ENCODE measurements around the gene TSPEAR.

TSPEAR gene

GRCh38 chr21:44741921-44742320 is 30.5 kb upstream of the TSPEAR start:
- DNase-seq, result no peak

GRCh38 chr21:44740742-44741141 is 29.4 kb upstream of the TSPEAR start:
- no peak for DNase-seq

DNA sequence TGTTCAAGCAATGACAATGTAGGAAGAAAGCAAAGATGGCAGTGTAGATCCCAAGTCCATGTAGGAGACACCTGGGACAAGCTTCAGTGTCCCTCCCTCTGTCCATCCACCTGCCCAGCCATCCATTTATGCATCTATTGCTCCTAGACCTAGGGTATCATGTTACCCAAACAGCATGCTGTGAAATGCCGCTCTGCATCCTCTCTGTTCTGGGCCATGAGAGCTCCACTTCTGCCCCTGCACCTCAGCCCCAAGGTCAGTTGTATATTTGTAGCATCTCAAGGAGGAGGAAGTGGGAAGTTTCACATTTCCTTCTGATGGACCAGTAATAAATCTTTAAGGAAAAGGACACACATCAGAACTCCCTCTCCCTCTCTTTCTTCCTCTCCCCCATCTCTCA is 27.9 kb upstream of the TSPEAR start:
- DNase-seq, result no peak

- no peak for DNase-seq
These were observed 27.2 kb upstream of the TSPEAR start for GRCh38 chr21:44738621-44739020.

- DNase-seq, result peak; percentile 49
These were observed 26.5 kb upstream of the TSPEAR start for GRCh38 chr21:44737706-44738354.

DNA sequence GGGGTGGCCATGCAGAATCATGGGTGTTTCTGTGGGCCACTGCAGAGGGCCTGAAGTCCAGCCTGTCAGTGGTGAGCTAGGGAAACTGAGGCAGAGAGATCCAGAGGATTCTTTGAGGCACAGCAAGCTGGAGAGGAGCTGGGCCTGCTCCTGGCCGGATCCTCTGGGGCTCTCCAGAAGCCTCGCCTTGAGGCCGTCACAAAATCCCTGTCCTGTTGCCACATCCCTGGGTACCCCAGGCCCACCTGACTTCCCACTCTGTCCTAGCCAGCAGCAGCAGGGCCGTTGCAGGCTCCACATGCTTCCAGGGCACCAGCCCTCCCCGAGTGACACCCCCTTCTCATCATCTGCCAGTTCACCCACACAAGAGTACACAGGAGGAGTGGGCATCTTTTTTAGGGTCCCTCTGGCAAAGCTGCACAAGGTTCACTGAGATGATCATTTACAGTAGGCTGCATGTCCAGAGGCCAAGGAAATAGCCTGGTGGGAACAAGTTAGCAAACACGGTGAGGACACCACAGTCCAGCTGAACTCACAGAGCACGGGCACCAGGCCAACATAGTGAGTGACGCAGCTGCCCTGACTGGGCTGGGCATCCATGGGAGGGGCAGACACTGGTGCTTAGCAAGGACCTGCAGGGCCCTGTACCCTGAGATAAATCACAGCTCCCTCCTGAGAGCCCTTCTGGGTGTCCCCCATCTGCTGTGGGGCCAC is 25.1 kb upstream of the TSPEAR start:
- no peak for DNase-seq

DNA sequence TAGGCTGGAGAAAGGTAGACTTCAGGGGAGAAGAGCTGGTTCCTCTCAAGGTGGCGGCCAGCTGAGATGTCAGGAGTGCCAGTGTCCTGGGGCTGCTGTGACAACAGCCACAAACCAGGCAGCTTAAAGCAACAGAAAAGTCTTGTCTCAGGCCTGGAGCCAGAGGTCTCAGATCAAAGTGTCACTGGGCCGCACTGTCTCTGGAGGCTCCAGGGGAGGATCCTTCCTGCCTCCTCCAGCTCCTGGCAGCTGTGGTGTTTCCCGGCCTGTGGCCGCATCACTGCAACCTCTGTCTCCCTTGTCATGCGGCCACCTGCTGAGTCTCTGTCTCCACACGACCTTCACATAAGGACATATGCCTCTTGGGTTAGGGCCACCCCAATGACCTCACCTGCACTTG is 24.4 kb upstream of the TSPEAR start:
- DNase-seq, result no peak

GRCh38 chr21:44734841-44735240 is 23.5 kb upstream of the TSPEAR start:
- no peak for DNase-seq

GRCh38 chr21:44734026-44734745 is 22.8 kb upstream of the TSPEAR start:
- DNase-seq, result no peak

GRCh38 chr21:44732956-44733355 is 21.6 kb upstream of the TSPEAR start:
- no peak for DNase-seq

GRCh38 chr21:44732263-44732662 is 20.9 kb upstream of the TSPEAR start:
- DNase-seq, result no peak

GRCh38 chr21:44730951-44731579 is 19.7 kb upstream of the TSPEAR start:
- DNase-seq, result no peak

DNA sequence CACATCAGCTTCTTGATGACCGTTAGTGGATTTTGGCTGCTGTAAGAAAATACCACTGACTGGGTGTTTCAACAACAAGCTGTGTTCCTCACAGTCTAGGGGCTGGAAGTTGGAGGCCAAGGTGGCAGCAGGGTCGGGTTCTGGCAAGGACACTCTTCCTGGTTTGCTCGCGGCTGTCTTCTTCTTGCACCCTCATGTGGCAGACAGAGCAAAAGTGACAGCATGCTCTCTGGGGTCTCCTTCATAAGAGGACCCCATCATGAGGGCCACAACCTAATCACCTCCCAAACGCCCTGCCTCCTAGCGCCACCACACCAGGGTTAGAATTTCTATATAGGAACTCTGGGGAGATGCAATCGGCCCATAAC is 18.6 kb upstream of the TSPEAR start:
- no peak for DNase-seq

- DNase-seq, result no peak
These were observed 18.1 kb upstream of the TSPEAR start for GRCh38 chr21:44729336-44730027.

DNA sequence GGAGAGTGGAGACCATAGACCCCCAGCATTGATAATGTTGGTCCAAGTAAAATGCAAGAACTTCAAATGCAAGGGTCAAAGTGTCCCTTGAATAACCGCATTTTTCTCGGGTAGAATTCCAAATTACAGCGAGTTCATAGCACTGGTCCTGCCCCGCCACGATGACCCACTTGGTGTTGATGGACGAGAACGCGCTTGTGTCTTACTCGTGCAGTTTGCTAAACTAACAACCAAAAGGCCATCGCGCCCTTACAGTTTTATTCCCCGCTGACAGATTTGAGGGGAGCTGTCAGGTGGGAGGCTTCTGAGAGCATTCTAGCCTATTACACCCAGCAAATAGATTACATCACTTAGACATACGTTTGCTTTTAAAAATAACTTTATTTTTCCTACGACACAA is 17.3 kb upstream of the TSPEAR start:
- no peak for DNase-seq

DNA sequence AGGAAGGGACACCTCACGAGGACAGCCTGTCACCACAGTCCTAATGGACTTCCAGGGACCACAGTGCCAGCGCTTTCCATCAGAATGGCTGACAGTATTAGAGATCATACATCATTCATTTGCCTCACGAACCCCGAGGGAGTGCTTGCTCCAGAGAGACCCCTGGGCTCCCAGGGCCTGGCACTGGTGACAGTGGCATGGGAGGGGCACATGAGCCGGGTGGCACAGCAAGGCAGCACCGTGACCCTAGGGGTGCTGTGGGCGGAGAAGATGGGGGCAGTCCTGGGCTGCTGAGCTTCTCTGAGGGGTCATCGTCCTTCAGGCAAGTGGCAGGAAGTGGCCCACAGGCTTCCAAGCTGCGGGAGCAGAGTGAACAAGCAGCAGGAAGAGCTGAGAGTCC is 16.4 kb upstream of the TSPEAR start:
- DNase-seq, result no peak

DNA sequence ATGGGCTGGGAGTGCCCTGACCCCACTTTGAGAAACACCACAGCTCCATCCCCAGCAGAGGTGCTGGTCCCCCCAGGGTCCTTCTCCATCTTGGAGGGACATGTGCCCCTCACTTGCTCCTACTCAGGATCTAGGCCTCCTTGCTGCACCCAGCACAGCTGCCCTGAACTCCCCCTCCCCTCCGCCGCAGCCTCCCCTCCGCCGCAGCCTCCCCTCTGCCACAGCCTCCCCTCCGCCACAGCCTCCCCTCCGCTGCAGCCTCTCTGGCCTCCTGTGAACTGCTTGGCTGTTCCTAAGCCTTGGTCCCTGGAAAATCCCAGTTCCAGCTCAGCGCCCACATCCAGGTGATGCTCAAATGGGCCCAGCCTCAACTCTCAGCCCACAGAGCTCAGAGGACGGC is 15.9 kb upstream of the TSPEAR start:
- no peak for DNase-seq

- no peak for DNase-seq
These were observed 15.5 kb upstream of the TSPEAR start for GRCh38 chr21:44726826-44727225.

DNA sequence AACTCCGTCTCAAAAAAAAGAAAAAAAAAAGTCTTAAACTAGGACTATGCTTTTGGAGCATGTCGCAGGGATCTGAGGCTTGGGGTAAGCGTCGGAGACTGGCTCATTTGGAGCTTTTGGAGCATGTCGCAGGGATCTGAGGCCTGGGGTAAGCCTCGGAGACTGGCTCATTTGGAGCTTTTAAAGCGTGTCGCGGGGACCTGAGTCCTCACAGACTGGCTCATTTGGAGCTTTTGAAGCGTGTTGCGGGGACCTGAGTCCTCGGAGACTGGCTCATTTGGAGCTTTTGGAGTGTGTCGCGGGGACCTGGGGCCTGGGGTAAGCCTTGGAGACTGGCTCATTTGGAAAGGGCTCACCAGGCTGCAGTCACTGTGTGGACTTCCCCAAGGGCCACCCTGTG is 13.6 kb upstream of the TSPEAR start:
- DNase-seq, result no peak

GRCh38 chr21:44724196-44724595 is 12.8 kb upstream of the TSPEAR start:
- no peak for DNase-seq

GRCh38 chr21:44723177-44724131 is 12.1 kb upstream of the TSPEAR start:
- DNase-seq, result peak; percentile 86

All from right kidney (tissue), 1 donor.